ENCODE data around the gene MAPRE3.

MAPRE3 gene

GRCh38 chr2:27038631-27039339, 68.3 kb downstream of the MAPRE3 start:
- no peak overlapping the region for H3K4me3 ChIP-seq (ENCODE audit: low read depth, low read length)

DNA sequence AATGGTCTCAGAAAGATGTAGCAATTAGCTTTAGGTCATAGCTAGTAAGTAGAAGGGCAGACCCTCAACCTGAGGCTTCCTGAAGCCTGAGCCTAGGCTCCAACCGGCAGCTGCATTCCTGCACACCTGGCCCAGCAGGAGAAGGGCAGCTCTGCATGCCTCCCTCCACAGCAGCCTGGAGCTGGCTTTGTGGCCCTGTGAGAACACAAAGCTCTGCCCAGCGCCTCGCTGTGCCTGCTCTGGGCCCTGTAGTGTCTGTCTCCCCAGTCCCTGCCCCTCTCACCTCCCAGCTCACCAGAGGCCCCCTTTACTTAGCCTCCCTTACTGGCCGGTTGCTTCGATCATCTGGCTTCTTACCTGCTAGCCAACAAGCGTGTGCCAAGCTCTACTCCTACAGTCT, 69.0 kb downstream of the MAPRE3 start:
- no peak overlapping the region for H3K4me3 ChIP-seq (ENCODE audit: low read depth, low read length)

DNA sequence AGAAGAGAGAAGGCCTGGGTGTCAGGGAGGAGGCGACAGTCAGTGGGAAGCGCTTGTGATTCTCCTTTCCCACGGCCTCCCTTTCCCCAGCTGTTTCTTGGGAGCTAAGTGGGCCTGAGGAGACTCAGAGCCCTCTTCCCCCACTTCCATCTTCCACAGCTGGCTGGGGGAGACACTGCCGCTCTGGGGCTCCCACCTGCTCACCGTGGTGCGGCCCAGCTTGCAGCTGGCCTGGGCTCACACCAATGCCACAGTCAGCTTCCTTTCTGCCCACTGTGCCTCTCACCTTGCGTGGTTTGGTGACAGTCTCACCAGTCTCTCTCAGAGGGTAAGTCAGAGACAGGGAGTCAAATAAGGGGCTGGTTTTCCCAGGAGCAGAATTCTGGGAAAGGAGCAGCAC, 69.4 kb downstream of the MAPRE3 start:
- no peak overlapping the region for H3K4me3 ChIP-seq (ENCODE audit: low read depth, low read length)

- no peak overlapping the region for H3K4me3 ChIP-seq (ENCODE audit: low read depth, low read length)
Observed at GRCh38 chr2:27040282-27040681, 69.8 kb downstream of the MAPRE3 start.

- H3K4me3 ChIP-seq (ENCODE audit: low read depth, low read length), result no peak overlapping the region
Observed at GRCh38 chr2:27041752-27042151, 71.3 kb downstream of the MAPRE3 start.

- no peak overlapping the region for H3K4me3 ChIP-seq (ENCODE audit: low read depth, low read length)
Observed at GRCh38 chr2:27042159-27042661, 71.8 kb downstream of the MAPRE3 start.

DNA sequence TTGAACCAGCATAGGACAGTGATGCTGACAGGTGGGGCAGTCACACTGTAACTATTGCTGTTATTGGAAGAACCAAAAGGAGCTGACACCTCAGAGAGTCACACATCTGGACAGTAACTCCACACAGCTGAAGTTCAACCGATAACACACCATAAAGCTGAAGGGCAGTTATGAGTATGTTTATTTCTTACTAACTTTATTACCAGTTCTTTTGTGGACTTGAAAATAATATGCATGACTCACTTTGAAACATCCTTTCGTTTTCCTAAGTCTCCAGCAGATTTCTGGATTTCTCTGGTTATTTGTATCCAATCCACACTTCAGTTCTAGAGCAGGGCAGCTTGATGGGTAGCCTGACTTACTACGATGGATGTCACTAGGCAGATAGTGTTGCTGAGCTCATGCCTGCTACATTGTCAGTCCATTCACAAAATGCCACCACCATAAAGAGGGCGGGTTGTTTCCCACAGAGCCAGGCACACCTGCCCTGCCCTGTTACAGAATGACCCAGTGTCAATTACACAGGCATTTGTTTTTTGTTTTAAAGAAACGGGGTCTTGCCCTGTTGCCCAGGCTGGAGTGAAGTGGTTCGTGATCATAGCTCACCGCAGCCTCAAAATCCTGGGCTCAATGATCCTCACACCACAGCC, 72.7 kb downstream of the MAPRE3 start:
- H3K4me3 ChIP-seq (ENCODE audit: low read depth, low read length), result no peak overlapping the region

GRCh38 chr2:27049422-27050280, 79.2 kb downstream of the MAPRE3 start:
- peak overlapping the region; percentile 72 for H3K4me3 ChIP-seq (ENCODE audit: low read depth, low read length)

DNA sequence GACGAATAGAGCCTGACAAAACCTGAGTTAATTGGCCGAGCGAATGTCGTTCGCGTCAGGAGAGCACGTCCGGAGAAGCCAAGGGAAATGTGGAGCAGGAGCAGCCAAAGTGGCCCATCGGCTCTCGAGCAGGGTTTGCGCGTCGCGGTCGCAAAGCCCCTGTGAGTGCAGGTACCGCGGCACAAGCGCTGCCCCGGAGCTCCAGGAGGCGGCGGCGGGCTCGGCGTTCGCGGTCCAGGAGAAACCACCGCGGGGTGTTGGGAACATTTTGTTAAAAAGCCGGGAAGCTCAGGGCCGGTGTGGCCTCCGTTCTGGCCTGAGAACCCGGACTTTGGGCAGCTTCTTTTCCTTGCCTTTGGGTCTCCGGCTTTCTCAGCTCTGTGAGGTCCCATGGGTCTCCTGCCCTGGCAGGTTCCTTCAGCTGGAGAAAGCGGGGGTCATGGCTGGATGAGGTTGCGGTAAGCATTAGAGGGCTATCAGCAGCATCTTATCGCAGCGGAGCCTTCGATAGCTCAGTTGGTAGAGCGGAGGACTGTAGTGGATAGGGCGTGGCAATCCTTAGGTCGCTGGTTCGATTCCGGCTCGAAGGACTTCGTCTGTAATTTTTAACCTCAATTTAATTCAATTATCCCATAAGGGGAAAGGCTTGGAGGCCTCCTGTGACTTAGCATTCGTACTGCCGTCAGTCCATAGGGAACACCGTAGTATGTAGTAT, 80.0 kb downstream of the MAPRE3 start:
- peak overlapping the region; percentile 72 for H3K4me3 ChIP-seq (ENCODE audit: low read depth, low read length)

DNA sequence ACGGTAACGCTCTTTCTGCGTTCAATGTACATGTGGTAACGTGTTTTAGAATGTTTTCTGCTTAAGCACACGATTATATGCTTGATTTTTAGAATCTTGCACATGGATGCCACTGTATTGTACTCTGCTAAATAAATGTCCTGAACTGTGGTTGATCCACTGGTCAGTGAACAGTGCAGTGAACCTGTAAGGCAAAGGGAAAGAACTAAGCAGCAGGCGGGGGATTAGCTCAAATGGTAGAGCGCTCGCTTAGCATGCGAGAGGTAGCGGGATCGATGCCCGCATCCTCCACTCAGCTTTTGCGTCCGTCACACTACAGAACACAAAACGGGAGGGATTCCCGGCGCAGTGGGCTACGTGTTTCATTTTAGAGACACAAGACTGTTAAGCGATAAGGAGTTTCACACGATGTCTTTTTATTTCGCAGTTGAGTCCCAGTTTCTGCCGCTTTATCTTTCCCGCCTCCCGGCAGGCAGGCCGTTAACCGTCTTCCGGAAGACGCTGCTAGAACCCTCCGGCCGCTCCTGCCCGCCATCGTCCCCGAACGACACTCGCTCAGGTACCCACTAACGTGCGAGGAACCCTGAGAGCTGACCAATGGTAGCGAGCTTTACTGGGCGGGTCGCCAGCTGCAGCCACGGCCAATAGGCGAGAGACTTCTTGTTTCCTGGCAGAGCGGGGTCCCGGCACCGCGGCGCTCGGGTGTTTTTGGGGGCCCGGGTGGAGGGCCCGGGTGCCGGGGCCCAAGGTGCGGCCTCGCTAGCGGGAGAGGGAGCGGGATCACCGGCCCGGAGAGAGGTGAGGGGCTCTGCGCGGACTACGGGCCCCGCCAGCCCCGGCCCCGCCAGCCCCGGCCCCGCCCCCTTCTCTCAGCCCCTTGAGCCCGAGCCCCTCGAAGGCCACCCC, 80.8 kb downstream of the MAPRE3 start, which contains the start of gene AGBL5:
AGBL5 (plus strand) TSS at position 673 of the 906 bp plus-strand sequence. CDS start 1,291 bp downstream, outside the sequence.
- H3K4me3 ChIP-seq (ENCODE audit: low read depth, low read length), result peak within 1 kb of the TSS; percentile 72

DNA sequence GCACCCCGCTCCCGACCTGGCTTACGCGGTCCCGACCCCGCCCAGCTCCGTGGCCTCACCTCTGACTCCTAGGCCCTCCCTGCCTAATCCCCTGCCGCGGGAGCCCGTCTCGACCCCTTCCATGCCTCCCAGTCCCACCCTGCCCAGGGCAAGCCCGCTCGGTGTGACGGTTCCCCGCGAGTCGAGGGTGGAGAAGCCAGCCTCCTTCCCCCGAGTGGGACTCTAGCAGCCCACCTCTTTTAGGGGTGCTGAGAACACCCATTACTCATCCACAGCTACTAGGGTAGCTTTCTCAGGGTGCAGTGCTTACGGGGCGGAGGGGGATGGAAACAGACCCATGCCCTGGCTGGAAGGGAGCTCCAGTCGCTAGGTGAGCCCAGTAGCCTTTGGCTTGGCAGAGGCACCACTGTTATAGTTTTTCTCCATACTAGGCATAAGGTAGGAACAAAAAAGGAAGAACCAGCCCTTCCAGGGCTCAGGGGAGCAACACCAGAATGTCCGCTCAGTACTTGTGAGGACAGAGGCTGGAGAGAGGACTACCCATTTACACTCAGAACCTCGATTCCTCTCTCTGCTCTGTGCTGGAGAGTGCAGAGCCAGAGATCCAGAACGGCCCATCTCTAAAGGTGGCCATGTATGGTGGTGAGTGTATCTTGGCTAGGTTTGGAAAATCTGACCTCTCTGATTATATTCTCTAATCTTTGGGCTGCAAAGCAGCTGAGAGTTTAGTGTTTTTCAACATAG, 81.6 kb downstream of the MAPRE3 start:
- peak overlapping the region; percentile 72 for H3K4me3 ChIP-seq (ENCODE audit: low read depth, low read length)

- no peak overlapping the region for H3K4me3 ChIP-seq (ENCODE audit: low read depth, low read length)
Observed at GRCh38 chr2:27053321-27053720, 82.9 kb downstream of the MAPRE3 start.

GRCh38 chr2:27053776-27054175, 83.3 kb downstream of the MAPRE3 start:
- no peak overlapping the region for H3K4me3 ChIP-seq (ENCODE audit: low read depth, low read length)

GRCh38 chr2:27054721-27055120, 84.3 kb downstream of the MAPRE3 start:
- H3K4me3 ChIP-seq (ENCODE audit: low read depth, low read length), result no peak overlapping the region

- H3K4me3 ChIP-seq (ENCODE audit: low read depth, low read length), result no peak overlapping the region
Observed at GRCh38 chr2:27057184-27057583, 86.7 kb downstream of the MAPRE3 start.

GRCh38 chr2:27058210-27058609, 87.8 kb downstream of the MAPRE3 start:
- H3K4me3 ChIP-seq (ENCODE audit: low read depth, low read length), result no peak overlapping the region

DNA sequence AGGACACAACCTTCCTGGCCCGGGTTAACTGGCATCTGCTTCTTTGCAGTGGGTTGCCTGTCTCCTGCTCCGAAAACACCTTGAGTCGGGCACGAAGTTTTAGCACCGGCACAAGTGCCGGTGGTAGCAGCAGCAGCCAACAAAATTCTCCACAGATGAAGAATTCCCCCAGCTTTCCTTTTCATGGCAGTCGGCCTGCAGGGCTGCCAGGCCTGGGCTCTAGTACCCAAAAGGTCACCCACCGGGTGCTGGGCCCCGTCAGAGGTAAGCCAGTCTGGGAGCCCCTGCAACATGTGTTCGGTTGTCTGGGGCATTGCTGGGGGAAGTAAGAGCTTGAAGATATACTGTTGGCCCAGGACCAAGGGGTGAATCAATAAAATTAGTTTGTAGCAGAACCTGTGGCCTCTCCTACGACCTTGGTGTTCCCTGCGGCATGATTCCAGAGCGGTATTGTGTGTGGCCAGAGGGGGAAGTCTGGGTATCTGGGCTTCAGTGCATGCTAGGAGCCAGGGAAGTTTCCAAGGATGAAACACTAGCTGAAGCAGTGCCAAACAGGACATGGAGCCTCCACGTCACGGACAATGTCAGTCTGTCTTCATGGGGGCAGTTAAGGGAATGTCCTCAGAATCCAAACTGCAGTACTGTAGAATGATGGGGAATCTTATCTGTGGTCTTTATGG, 88.8 kb downstream of the MAPRE3 start:
- H3K4me3 ChIP-seq (ENCODE audit: low read depth, low read length), result no peak overlapping the region

GRCh38 chr2:27060323-27060722, 89.9 kb downstream of the MAPRE3 start:
- H3K4me3 ChIP-seq (ENCODE audit: low read depth, low read length), result no peak overlapping the region
